SW 1271 (cell line): ENCODE results near the gene ST13.
"Not testable (repeated sequence)": the region's sequence is repeated elsewhere in the genome, so short reads cannot be mapped to it uniquely, and the experiment has no call there.

Source experiments
- DNase-seq, 2 experiments: peaks; one replicate each; lab custom pipeline; 2025; lab: John Stamatoyannopoulos, UW

The ST13 gene

DNA sequence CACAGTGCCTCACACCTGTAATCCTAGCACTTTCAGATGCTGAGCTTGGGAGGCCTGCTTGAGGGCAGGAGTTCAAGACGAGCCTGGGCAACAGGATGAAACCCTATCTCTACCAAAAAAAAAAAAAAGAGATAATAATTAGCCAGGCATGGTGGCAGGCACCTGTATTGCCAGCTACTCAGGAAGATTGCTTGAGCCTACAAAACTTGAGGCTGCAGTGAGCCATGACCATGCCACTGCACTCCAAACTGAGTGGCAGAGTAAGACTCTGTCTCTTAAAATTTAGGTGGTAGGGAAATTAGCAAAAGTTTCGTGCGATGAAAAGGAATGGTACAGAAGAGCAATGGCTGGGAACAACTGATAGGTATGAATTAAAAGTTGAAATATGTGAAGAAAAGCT, 18.0 kb downstream of the ST13 start:
- DNase-seq: no peak

DNA sequence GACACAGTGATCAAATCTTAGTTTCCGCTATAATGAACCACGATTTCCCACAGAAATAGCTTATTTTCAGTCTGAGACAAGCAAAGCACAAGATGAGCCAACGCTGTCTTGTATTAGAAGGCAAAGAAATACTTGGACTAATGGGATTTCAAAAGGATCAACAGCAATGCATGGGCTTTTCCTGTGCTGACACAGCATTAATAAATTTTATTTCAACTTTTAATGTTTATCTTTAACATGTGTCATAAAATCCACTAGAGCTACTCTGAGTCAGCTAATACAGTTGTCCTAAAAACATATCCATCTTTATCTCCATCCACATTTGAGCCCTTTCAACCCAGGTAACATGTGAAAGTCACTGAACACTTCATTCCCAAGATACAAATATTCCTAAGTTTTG, 21.8 kb downstream of the ST13 start:
- DNase-seq: no peak

DNA sequence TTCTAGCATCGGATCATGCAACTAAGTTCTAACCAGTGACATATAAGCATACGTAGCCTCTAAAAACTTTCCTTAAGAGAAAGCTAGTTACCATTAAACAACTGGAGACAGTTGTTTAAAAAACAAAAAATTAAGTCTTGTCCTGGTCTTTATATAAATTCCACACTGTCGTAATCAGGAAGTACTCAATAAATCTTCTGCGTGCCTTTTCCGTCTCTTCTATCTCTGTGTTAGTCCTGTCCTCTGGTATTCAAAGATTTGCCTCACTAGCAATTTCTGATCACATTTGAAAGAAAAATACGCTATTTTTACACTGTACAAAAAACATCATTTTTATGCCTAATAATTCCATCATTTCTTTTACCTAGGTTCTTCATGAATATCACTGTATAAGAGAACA, 27.3 kb downstream of the ST13 start:
- DNase-seq: no peak

DNA sequence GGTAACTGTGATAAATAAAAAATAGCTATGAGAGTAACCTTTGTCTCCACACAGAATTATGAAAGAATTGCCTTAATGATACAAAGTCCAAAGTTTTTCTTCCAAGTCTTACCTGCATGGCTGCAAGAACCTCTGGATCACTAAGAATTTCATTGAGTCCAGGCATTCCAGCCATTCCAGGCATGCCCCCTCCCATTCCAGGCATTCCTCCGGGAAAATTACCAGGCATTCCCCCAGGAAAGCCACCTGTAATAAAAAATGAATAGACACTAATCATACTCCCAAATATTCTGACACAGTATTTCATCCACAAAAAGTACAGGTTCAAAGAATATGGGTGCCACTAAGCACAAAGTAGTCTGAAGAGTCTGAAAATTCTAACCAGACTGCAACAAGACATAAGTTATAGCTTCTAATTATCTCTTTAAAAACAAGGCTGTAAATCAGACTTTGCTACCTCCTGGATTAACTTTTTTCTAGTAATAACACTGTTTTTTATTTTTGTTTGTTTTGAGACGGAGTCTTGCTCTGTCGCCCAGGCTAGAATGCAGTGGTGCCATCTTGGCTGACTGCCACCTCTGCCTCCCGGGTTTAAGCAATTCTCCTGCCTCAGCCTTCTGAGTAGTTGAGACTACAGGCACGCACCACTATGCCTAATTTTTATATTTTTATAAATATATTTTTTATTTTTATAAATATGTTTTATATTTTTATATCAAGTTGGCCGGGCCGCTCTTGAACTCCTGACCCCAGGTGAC, 29.3 kb downstream of the ST13 start:
- DNase-seq: no peak

DNA sequence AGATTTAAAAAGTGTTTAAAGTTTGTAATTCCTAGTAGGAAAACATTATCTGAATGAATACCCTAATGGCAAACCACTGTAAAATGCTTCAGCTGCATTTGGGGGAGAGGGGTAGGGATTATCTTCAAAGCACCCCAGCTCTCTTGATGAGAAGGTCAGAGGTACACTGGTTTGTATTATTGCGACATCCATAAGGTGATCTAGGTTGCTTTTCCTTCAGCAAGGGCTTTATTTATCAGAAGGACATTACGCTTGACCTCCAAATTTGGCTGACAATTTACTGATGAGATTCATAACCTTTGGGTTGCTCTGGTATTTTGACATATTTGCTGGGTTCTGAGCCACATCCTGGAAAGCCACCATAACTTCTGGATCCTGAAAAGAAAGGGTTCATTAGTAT, 30.1 kb downstream of the ST13 start:
- not testable (repeated sequence) for DNase-seq

DNA sequence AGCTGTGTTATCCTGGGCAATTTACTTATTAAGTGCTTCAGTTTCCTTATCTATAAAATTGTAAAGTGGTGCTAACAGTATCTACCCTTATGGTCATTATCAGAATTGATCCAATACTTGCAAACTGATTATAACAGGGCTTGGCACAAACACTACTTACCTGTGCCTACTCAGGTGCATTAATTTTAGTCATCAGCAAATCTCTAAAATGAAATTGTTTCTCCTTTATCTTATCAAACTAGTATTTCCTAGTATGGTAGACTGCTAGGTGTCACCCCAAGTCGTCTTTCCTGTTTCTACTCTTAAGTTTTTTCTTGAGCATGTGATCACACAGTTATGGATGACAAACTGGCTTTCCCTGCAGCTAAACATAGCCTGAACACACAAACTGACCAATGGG, 33.0 kb downstream of the ST13 start:
- DNase-seq: no peak

DNA sequence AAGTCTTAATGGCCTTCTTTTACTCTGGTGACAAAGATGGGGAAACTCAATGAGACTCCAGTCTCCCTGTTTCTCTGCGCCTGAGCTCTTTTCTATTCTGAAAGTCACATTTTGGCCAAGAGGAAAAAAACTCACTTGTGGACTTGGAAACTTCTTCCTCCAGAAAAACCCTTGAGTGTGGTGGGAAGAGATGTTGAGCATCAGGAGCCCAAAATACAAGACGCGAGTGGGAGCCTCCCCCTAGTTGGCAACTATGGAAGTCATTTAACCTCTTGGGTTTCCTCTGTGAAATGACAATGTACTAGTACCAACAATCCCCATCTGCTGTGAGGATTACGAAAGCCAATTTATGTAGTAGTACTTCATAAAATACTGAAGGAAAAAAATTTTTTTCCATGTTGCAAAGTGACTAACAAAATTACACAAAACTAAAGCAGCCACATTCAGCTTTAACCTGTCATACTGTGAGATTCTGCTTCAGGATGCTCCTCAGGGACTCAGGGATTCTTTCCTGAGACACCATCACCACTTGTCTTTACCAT, 36.8 kb downstream of the ST13 start:
- no peak for DNase-seq

DNA sequence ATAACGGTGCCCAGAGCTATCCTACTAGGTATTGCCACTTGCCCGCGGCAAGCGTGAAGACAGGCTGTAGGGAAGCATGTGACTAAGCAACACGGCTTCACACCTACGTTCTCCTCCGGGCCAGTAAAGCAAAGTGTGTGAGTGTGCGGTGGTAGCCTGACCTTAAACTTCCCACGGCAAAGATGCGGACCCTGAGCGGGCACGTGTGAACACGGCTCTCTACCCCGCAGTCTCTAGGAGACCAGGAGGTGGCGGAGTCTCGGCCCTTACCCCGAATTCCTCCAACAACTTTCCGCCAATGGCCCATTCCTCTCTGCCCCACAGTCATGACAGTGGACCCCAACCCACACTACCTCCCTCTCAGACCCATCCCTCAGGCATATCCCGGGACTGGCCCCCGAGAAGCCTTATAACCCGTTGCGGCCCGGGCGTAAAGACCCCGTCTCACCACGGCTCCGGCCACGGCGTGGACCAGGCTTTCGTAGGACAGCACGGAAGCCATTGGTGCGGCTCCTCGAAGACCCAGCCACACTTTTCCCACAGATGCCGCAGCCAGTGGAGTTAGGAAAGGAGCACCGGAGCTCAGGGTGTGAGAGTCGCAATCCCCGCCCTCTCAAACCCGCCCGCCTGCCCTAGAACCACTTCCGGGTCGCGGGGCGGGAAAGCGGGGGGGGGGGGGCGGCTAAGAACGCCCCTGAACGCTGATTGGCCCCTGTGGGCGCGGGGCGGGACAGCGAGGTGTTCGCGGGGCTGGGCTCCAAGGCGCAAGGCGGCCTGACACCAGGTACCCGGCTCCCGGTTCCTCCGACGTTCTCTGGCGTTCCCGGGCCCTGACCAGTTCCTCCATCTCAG, 37.5 kb downstream of the ST13 start, which contains the start of gene SLC25A17:
Gene SLC25A17 (minus strand): TSS at position 600 of the 852 bp plus-strand sequence. CDS start 98 bp downstream, at position 502.
- DNase-seq: peak; percentile 44 to 72

DNA sequence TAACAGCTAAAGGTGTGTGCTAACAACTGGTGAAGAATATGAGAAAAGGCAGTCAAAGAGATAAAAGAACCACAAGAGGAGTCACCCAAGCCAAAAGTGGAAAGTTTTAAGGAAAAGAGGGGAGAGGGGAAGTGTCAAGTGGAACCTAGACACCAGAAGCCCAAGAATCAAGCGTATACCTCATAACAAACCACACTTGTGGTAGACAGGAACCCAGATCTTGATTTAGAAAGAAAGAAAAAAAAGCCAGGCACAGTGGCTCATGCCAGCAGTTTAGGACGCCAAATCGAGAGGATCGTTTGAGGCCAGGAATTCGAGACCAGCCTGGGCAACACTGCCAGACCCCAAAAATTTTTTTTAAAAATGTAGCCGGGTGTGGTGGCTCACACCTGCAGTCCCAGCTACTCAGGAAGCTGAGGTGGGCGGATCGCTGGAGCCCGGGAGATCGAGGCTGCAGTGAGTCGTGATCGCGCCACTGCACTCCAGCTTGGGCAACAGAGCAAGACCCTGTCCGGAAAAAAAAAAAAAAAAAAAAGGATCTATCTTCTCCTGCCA, 38.2 kb downstream of the ST13 start:
- no peak for DNase-seq

DNA sequence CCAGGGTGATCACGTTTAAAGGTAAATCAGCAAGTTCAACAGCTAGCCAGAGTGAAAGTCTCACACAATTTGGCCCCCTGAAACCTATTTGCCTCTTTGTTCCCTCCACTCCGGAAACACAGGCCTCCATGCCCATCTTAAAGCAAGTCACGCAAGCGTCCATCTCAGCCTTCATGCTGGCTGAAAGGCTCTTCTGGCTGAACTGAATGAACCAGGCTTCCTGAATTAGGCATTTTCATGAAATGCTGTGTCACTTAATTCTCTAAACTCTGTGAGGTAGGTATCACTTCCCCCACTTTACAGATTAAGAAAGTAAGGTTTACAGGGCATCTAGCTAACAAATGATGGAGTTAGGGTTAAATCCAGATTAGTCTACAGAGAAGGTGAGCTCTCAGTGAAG, 38.7 kb downstream of the ST13 start:
- DNase-seq: no peak

DNA sequence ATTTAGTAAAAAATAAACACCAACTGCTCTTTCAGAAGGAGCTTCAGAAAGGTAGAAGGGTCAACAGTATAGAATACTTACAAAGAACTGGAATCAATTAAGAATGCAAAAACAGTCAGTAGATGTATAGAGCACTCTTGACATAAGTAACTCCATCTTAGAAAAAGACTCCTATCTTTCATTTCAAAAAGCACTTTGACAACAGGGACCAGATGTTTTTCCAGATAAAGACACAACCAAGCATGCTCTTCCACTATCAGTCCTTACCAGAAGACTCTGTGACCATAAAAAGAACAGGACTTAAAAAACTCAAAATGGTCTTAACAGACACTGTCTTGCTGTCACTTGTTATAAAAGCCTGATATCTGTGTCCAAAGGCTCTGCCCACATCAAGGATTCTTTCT, 42.5 kb downstream of the ST13 start:
- DNase-seq: no peak

DNA sequence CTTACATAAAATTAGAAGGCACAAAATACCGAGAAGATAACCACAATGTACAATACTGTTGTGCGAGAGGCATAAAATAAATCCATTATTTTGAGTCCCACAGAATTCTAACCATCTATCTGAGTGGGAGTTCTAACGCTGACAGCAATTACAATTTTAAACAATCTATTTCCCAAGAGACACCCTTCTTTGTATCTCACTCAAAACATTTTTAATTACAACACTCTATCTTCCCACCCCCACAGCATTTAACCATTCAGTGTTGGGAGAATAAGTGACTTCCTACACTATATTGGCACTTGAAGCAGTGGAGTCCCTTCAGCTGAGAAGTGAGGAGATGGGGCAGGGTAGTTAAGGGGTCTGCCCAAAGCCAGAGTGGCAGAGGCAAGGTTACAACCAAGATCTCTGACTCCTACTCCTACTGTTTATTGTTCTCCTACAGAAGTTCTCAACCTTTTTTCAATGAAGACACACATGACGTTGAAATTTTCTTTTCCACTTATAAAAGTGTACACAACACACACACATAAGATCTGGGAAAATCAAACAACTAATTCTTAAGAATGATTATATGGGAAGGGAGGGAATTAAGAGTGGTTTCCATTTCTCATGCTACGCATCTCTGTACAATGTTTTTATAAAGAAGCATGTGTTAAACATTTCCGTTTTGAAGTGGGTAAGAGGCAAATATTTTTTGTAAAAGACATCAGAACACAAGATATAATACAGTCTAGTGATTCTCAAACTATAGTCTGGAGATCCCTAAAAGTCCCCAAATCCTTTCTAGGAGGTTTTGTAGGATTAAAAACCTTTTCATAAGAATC, 48.2 kb downstream of the ST13 start:
- no peak for DNase-seq

DNA sequence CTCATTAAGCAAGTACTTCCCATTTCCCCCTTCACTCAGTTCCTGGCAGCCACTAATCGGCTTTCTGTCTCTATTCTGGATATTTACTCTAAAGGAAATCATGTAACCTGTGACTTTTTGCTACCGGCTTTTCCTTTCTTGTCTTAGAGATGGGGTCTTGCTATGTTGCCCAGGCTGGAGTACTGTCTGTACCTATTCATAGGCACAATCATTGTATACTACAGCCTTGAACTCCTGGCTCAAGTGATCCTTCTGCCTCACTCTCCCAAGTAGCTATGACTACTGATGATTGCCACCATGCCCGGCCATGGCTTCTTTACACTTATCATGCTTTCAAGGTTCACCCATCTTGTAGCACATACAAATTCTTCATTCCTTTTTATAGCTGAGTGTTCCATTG, 49.7 kb downstream of the ST13 start:
- DNase-seq: no peak

DNA sequence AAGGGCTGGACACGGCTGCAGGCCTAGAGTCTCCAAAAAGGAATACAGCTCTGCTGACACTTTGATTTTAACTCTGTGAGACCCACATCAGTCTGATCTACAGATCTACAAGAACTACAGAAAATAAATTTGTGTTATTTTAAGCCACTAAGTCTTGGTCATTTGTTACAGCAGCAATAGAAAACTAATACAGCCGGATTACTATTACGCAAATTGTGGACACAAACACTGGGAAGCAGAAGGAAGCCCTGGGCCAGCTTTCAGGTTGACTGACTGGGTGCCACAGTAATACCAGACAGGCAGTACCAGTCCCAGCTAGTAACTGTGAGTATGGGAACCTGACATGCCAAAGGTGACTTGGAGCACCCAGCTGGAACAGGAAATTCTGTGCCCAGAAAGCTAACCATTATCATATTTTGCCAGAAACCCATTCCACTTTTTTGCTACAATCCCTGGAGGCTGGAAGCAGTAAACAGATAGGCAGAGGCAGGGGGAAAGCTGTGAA, 50.7 kb downstream of the ST13 start:
- no peak for DNase-seq

DNA sequence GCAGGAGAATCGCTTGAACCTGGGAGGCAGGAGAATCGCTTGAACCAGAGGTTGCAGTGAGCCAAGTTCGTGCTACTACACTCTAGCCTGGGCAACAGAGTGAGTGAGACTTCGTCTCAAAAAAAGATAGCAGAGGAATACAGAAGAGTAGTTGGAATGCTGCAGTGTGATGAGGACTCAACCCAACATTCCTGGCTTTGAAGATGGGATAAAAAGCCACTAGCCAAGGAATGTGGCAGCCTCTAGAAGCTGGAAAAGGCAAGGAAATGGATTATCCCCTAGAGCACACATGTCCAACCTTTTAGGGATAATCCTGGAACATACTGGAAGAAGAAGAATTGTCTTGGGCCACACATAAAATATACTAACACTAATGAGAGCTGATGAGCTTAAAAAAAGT, 51.2 kb downstream of the ST13 start:
- DNase-seq: no peak

DNA sequence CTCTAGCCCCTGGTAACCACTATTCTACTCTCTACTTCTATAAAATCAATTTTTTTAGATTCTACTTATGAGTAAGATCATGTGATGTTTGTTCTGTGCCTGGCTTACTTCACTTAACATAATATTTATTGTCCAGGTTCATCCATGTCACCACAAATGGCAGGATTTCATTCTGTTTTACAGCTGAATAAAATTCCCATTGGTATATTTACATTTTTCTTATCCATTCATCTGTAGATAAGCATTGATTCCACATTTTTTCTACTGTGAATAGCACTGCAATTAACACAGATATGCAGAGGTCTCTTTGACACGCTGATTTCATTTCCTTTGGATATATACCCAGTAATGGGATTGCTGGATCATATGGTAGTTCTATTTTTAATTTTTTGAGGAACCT, 53.1 kb downstream of the ST13 start:
- no peak for DNase-seq

DNA sequence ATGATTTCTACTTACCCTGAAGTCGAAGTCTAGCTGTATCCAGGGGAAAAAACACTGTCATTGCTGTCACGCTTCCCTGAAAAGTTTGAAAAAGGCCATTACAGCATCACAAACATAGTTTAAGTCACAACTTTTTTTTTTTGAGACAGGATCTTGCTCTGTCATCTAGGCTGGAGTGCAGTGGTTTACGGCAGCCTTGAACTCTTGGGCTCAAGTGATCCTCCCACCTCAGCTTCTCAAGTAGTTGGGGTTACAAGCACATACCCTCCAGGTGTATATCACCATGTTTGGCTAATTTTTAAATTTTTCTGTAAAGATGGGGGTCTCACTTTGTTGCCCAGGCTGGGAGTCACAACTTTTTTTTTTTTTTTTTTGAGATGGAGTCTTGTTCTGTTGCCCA, 57.4 kb downstream of the ST13 start:
- DNase-seq: no peak

DNA sequence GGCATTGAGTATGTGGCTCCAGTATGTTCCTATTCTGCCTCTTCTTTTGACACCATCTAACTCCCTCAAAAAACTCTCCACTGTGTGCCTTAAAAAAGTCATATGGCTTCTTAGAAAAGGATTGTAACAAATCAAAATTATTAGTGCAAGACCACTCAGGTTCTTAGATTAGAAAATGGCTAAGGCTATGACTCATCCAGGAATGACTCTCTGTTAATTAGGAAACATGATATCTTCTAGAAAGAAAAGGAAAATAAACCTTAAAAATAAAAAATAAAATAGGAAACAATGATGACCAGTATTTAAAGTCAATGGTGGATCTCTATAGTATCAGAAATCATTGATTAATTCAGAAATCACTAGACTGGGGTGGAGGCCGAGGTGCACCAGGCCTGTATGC, 59.0 kb downstream of the ST13 start:
- DNase-seq: no peak

DNA sequence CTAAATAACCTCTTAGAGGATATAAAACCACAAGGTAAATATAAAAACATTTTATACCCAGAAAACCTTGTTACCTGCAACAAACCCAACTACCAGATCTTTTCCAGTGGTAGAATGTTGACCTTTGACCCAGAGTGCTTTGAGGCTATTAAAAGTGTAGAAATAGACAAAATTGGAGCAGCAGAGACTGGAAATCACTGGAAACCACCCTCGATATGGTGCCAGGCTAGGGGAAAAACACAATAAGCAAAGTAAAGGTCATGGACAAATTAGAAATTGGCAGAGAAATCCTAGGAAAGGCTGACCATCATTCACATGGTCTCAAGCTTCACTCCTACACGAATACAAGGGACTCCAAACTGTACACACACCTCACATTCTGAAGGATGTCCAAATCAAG, 64.0 kb downstream of the ST13 start:
- DNase-seq: no peak

DNA sequence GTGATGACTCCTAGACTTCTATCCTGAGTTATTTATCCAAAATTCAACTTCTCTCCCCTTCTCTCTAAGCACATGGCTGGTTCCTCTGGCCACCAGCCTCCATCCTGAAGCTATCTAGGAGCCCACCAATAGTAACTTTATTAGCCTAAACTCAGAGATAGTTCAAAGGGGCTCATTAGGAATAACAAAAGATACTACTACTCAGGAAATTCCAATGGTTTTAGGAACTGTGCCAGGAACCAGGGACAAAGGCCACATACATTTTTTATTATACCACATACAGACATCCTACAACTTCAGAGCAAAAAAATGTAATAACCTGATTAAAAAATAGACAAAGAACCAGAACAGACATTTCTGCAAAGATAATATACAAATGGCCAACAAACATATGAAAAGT, 65.2 kb downstream of the ST13 start:
- DNase-seq: no peak

DNA sequence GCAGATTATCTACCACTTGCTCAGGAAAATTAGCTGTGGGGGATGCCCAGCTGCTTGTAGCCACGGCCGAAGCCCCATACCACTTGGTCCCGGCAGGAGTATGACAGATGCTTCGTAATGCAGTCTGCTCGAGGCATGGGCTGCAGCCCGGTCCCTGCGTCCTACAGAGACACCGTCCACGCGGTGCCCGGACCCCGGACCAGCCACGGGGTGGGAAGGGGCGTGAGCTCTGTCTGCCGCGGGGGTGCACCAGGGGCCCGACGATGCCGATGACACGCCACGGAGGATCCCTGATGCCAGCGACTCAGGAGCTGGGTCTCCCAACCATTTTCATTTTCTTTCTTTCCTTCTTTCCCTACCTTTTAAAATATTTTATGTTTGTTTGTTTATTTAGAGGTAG, 67.3 kb downstream of the ST13 start:
- no peak for DNase-seq

DNA sequence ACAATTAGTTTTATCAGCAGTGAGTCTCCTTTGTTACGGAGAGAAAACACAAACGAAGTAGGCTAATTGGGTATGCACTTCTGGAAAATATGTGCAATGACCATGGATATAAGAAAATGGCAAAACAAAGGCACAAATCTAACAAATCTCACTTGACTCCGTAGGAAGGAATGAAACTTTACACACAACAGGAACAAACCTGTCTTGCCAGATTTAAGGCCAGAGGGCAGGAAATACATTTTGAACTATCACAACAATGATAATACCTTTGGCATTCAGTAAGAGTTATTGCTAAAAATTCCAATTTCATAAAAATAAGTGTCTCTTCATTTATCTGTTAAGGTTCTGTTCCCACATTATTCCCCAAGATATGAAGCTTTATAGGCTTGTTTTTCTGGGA, 73.9 kb downstream of the ST13 start:
- DNase-seq: no peak
